ENCODE data around the gene GUCY1B1.

DNA sequence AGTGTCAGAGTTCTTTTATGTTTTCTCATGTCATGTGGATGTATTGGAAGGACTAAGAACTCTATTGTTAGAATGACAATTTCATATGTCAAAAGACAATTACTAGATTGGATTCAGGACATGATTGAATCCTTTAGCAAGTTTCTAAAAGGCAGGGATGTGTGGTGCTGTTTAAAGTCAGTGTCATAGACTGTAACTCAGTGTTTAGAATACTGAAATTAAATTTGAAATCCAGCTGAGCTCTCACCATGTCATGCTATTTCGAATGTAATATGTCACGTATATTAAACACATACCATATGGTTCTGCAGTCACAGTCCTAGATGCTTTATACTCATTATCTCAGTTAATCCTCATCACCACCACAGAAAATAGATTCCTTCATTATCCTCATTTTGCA is 7.8 kb downstream of the GUCY1B1 start:
- TF ChIP-seq, protein P1, sequence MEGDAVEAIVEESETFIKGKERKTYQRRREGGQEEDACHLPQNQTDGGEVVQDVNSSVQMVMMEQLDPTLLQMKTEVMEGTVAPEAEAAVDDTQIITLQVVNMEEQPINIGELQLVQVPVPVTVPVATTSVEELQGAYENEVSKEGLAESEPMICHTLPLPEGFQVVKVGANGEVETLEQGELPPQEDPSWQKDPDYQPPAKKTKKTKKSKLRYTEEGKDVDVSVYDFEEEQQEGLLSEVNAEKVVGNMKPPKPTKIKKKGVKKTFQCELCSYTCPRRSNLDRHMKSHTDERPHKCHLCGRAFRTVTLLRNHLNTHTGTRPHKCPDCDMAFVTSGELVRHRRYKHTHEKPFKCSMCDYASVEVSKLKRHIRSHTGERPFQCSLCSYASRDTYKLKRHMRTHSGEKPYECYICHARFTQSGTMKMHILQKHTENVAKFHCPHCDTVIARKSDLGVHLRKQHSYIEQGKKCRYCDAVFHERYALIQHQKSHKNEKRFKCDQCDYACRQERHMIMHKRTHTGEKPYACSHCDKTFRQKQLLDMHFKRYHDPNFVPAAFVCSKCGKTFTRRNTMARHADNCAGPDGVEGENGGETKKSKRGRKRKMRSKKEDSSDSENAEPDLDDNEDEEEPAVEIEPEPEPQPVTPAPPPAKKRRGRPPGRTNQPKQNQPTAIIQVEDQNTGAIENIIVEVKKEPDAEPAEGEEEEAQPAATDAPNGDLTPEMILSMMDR (IDR thresholded peaks at IDR 0.05): no peak
- TF ChIP-seq CHD2 (IDR thresholded peaks at IDR 0.05; ENCODE audit: low read length, partially characterized antibody): no peak
- TF ChIP-seq, protein P2, sequence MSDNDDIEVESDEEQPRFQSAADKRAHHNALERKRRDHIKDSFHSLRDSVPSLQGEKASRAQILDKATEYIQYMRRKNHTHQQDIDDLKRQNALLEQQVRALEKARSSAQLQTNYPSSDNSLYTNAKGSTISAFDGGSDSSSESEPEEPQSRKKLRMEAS (IDR thresholded peaks at IDR 0.05; ENCODE audit: low read depth): no peak
- no peak for TF ChIP-seq SMC3 (IDR thresholded peaks at IDR 0.05; ENCODE audit: low read depth, low read length)
- no peak for TF ChIP-seq GABPA (IDR thresholded peaks at IDR 0.05; ENCODE audit: low read depth)
- TF ChIP-seq EP300 (IDR thresholded peaks at IDR 0.05; ENCODE audit: borderline replicate concordance in 1 of 2, low read depth in 1 of 2, low read length in 1 of 2): no peak
- TF ChIP-seq YY1 (IDR thresholded peaks at IDR 0.05; ENCODE audit: low read depth): no peak
- no peak for TF ChIP-seq EZH2phosphoT487 (IDR thresholded peaks at IDR 0.05; ENCODE audit: borderline replicate concordance, low read depth)
- TF ChIP-seq JUND (IDR thresholded peaks at IDR 0.05): no peak
- no peak for TF ChIP-seq NFIC (IDR thresholded peaks at IDR 0.05; ENCODE audit: borderline replicate concordance)
- TF ChIP-seq TEAD4 (IDR thresholded peaks at IDR 0.05; ENCODE audit: borderline replicate concordance, insufficient read depth): no peak
- no peak for TF ChIP-seq ELF1 (IDR thresholded peaks at IDR 0.05)

Data from SK-N-SH (cell line).